ENCODE data around the gene CCDC187.

- TF ChIP-seq EZH2 (IDR thresholded peaks at IDR 0.05) = no peak
- no peak for TF ChIP-seq CTCF (IDR thresholded peaks at IDR 0.05)
- TF ChIP-seq EZH2phosphoT487 (IDR thresholded peaks at IDR 0.05) = no peak
Measured at GRCh38 chr9:136349546-136349945, 45.7 kb upstream of the CCDC187 start.
